ENCODE measurements around the gene DMRT1. TPM values are rescaled to one million over a fixed set of nuclear protein-coding genes. Genes with fewer than 3 reads are reported as not detected.

DMRT1 gene
- total RNA-seq, 2 donors from 2014 or later = not detected

- no peak for DNase-seq
- no peak overlapping the region for H3K27ac ChIP-seq
- H3K27me3 ChIP-seq = no peaks in the 10 kb centered on the region
- intact Hi-C loops (cut with DNase I) = no loop called here
- H3K36me3 ChIP-seq = no peaks in the 10 kb centered on the region
- H3K9me3 ChIP-seq = no peaks in the 10 kb centered on the region
- no peaks in the 10 kb centered on the region for H3K4me1 ChIP-seq
- H3K9ac ChIP-seq (ENCODE audit: low read depth in 2 of 2, low read length in 2 of 2) = no peak overlapping the region
- no peak for TF ChIP-seq CTCF (IDR thresholded peaks at IDR 0.05)
- H3K4me3 ChIP-seq = no peak overlapping the region
These were observed 117.6 kb downstream of the DMRT1 start for GRCh38 chr9:959105-959504.

GRCh38 chr9:959914-960313 is 118.4 kb downstream of the DMRT1 start:
- Histone ChIP-seq H3K4me1 (no peaks in the 10 kb centered on the region), H3K9me3 (no peaks in the 10 kb centered on the region), H3K36me3 (no peaks in the 10 kb centered on the region), H3K9ac (ENCODE audit: low read depth in 2 of 2, low read length in 2 of 2) (no peak overlapping the region), H3K27me3 (no peaks in the 10 kb centered on the region), H3K4me3 (no peak overlapping the region), H3K27ac (no peak overlapping the region)
- no peak for TF ChIP-seq CTCF (IDR thresholded peaks at IDR 0.05)
- DNase-seq = no peak
- intact Hi-C loops (cut with DNase I) = no loop called here

GRCh38 chr9:962023-962422 is 120.5 kb downstream of the DMRT1 start:
- H3K9ac ChIP-seq (ENCODE audit: low read depth in 2 of 2, low read length in 2 of 2) = no peak overlapping the region
- peaks cover 16% of the 10 kb centered on the region for H3K27me3 ChIP-seq
- no peak for DNase-seq
- intact Hi-C loops (cut with DNase I) = no loop called here
- no peaks in the 10 kb centered on the region for H3K9me3 ChIP-seq
- H3K4me3 ChIP-seq = no peak overlapping the region
- no peak overlapping the region for H3K27ac ChIP-seq
- no peak for TF ChIP-seq CTCF (IDR thresholded peaks at IDR 0.05)
- no peaks in the 10 kb centered on the region for H3K4me1 ChIP-seq
- H3K36me3 ChIP-seq = no peaks in the 10 kb centered on the region

GRCh38 chr9:965497-965896 is 124.0 kb downstream of the DMRT1 start:
- H3K4me1 ChIP-seq = peaks cover 7% of the 10 kb centered on the region
- no peaks in the 10 kb centered on the region for H3K36me3 ChIP-seq
- intact Hi-C loops (cut with DNase I) = no loop called here
- no peak overlapping the region for H3K4me3 ChIP-seq
- H3K9me3 ChIP-seq = no peaks in the 10 kb centered on the region
- no peak overlapping the region for H3K27ac ChIP-seq
- no peak overlapping the region for H3K9ac ChIP-seq (ENCODE audit: low read depth in 2 of 2, low read length in 2 of 2)
- peaks cover 47% of the 10 kb centered on the region for H3K27me3 ChIP-seq
- DNase-seq = no peak
- no peak for TF ChIP-seq CTCF (IDR thresholded peaks at IDR 0.05)

GRCh38 chr9:966870-967269 is 125.4 kb downstream of the DMRT1 start:
- Histone ChIP-seq H3K9me3 (no peaks in the 10 kb centered on the region), H3K36me3 (no peaks in the 10 kb centered on the region), H3K27me3 (peaks cover 60% of the 10 kb centered on the region), H3K9ac (ENCODE audit: low read depth in 2 of 2, low read length in 2 of 2) (no peak overlapping the region), H3K27ac (no peak overlapping the region), H3K4me3 (no peak overlapping the region), H3K4me1 (peaks cover 14% of the 10 kb centered on the region)
- no peak for DNase-seq
- intact Hi-C loops (cut with DNase I) = no loop called here
- no peak for TF ChIP-seq CTCF (IDR thresholded peaks at IDR 0.05)

GRCh38 chr9:967436-967835 is 125.9 kb downstream of the DMRT1 start:
- H3K4me1 ChIP-seq = peaks cover 14% of the 10 kb centered on the region
- intact Hi-C loops (cut with DNase I) = no loop called here
- no peak for TF ChIP-seq CTCF (IDR thresholded peaks at IDR 0.05)
- no peak for DNase-seq
- no peak overlapping the region for H3K9ac ChIP-seq (ENCODE audit: low read depth in 2 of 2, low read length in 2 of 2)
- no peaks in the 10 kb centered on the region for H3K9me3 ChIP-seq
- no peaks in the 10 kb centered on the region for H3K36me3 ChIP-seq
- H3K4me3 ChIP-seq = no peak overlapping the region
- no peak overlapping the region for H3K27ac ChIP-seq
- H3K27me3 ChIP-seq = peaks cover 66% of the 10 kb centered on the region

Measured in colonic mucosa (tissue), 4 donors.